ENCODE data around the gene ZNF211.
A peak's percentile ranks its signal among the peaks of the same experiment; 100 is the strongest.

The ZNF211 gene

GRCh38 chr19:57664269-57665127, 31.5 kb downstream of the ZNF211 start:
- DNase-seq: peak; percentile 17 to 76

GRCh38 chr19:57665261-57665806, 32.4 kb downstream of the ZNF211 start:
- DNase-seq: no peak

- DNase-seq: no peak
Measured at GRCh38 chr19:57667228-57667627, 34.3 kb downstream of the ZNF211 start.

- DNase-seq: no peak
Measured at GRCh38 chr19:57668635-57669034, 35.7 kb downstream of the ZNF211 start, which contains the start of gene ZSCAN4. ZSCAN4 (plus strand) TSS chr19:57668935; CDS start chr19:57676146, 7,211 bp downstream.

GRCh38 chr19:57671124-57671895, 38.3 kb downstream of the ZNF211 start:
- DNase-seq: no peak

- no peak for DNase-seq
Measured at GRCh38 chr19:57672466-57672865, 39.5 kb downstream of the ZNF211 start.

GRCh38 chr19:57675881-57676280, 42.9 kb downstream of the ZNF211 start:
- DNase-seq: no peak

GRCh38 chr19:57682226-57682766, 49.3 kb downstream of the ZNF211 start:
- DNase-seq: no peak

- DNase-seq: no peak
Measured at GRCh38 chr19:57686727-57687126, 53.8 kb downstream of the ZNF211 start.

- DNase-seq: no peak
Measured at GRCh38 chr19:57687363-57688010, 54.5 kb downstream of the ZNF211 start.

- DNase-seq: no peak
Measured at GRCh38 chr19:57688011-57688763, 55.2 kb downstream of the ZNF211 start.

GRCh38 chr19:57689750-57690149, 56.8 kb downstream of the ZNF211 start:
- no peak for DNase-seq

All from NCI-H526 (cell line).